22Rv1 (cell line): ENCODE results near the gene SPATA16.

Experiments used
- CTCF ChIP-seq: fragments of 450-650 bp; IDR thresholded peaks from 2 replicates; pipeline ENCODE4 v1.5.1; 2017; ENCODE audit warnings: mild to moderate bottlenecking
- ZFX ChIP-seq: fragments of 450-650 bp; IDR thresholded peaks from 2 replicates; pipeline ENCODE4 v1.6.1; 2017; ENCODE audit warnings: antibody characterized with exemption, borderline replicate concordance

GRCh38 chr3:173089283-173089682, 51.8 kb downstream of the SPATA16 start:
- TF ChIP-seq CTCF (no peak), ZFX (no peak)
